GM21526 (cell line): Measurements from ENCODE around the gene TAF11L8.
"Not testable (repeated sequence)": the region's sequence is repeated elsewhere in the genome, so short reads cannot be mapped to it uniquely, and the experiment has no call there.

Experiments used
- ATAC-seq: cut with Tn5 transposase; IDR thresholded peaks from one replicate; pipeline ENCODE4 v1.9.1; 2021; ENCODE audit warnings: moderate library complexity; ENCODE audit not compliant: unreplicated experiment, low FRiP score

The TAF11L8 gene

DNA sequence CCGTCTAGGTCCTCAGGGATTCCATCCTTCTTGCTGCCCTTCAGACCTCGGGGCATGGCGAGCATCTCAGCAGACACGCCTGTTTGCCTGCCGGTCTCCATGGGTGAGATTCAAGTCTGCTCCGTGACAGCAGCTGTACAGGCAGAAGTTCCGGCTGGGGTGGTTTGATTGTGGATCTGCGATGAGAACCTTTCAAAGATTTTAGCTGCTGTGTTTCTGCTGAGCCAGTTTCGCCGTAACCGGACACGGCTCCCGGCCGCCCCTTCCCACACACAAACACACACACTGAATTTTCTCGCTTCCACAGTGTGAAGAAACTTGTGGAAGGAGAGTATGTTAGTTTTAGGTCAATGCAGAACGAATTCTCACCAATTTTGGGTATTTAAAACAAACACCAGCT is at the start of gene TAF11L8:
TSS of gene TAF11L8 (minus strand) at position 101 of the 400 bp plus-strand sequence.
- not testable (repeated sequence) for ATAC-seq

DNA sequence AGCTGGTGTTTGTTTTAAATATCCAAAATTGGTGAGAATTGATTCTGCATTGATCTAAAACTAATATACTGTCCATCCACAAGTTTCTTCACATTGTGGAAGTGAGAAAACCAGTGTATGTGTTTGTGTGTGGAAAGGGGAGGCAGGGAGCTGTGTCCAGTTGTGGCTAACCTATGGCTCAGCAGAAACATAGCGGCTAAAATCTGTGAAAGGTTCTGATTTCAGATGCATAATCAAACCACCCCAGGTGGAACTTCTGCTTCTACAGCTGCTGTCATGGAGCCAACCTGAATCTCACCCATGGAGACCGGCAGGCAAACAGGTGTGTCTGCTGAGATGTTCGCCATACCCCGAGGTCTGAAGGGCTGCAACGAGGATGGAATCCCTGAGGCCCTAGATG is 43.4 kb upstream of the TAF11L8 start, which contains the start of gene TAF11L14:
TSS of gene TAF11L14 (plus strand) at position 301 of the 400 bp plus-strand sequence.
- ATAC-seq: no peak

DNA sequence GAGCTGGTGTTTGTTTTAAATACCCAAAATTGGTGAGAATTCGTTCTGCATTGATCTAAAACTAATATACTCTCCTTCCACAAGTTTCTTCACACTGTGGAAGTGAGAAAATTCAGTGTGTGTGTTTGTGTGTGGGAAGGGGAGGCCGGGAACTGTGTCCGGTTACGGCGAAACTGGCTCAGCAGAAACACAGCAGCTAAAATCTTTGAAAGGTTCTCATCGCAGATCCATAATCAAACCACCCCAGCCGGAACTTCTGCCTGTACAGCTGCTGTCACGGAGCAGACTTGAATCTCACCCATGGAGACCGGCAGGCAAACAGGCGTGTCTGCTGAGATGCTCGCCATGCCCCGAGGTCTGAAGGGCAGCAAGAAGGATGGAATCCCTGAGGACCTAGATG is 41.0 kb upstream of the TAF11L8 start, which contains the start of gene TAF11L13:
TSS of gene TAF11L13 (plus strand) at position 301 of the 400 bp plus-strand sequence.
- ATAC-seq: not testable (repeated sequence)

DNA sequence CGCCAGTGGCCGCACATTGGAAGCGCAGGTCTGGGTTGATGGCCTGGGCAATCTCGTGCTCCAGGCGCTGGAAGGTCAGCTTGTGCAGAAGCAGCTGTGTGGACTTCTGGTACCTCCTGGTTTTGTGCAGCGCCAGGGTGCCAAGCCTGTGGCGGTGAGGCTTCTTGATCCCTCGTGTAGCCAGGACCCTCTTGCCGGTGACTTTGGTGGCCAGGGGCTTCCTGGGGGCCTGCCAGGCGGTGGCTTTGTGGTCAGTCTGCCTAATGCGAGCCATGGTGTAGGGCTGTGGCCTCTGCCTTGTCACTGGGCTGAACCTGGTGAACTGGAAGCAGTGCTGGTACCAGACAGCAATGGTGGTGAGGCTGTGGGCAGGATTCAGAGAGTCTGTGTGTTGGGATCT is 34.9 kb upstream of the TAF11L8 start:
- ATAC-seq: no peak

DNA sequence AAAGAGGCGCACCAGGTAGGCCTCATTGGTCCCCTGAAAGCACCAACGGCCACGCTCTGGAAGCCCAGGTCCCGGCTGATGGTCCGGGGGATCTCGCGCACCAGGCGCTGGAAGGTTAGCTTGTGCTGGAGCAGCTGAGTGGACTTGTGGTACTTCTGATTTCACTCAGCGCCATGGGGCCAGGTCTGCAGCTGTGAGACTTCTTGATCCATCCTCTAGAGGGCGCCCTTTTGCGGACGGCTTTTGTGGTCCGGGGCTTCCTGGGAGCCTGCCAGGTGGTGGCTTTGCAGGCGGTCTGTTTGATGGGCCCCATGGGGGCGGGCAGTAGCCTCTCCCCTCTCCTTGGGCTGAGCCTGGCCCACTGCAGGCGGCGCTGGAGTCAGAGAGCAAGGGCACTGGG is 29.9 kb upstream of the TAF11L8 start:
- no peak for ATAC-seq

DNA sequence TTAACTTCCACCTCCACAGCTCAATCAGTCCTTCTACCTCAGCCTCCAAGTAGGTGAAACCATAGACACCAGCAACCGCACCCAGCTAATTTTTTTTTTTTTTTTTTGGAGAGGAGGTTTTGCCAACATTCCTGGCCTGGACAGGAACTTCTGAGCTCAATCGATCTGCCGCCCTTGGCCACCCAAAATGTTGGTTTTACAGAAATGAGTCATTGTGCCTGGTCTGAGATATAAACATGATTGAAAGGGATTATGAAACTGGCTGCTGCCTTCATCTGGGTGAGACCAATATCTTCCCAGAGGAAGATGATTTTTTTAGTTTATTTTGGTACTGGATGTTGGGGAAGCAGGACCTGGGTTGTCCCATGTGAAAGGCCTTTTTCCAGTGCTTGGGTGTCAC is 28.6 kb upstream of the TAF11L8 start:
- ATAC-seq: no peak

DNA sequence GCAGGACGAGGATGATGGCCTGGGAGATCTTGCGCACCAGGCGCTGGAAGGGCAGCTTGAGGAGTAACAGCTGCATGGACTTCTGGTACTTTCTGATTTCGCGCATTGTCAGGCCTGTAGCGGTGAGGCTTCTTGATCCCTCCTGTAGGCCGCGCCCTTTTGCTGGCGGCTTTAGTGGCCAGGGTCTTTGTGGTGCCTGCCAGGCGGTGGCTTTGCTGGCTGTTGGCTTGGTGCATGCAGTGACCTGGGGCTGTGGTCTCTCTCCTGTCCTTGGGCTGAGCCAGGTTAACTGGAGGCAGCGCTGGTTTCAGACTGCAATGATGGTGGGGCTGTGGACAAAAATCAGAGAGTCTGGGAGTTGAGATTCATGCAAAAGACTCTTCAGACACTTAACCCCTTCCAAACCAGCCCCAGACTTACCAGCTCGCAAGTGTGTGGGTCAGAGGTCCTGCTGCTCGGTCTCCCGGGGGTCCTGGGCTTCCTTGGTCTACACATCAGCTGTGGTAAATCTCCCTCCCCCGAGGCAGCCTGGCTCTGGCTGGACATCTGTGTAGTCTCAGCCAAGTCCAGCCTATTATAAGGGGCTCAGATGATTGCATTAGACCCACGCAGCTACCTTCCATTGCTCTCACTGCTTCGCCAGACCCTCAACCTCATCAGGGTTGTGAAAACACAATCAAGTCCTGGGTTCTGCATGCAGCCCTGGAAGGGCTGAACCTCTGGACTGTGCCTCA is 24.3 kb upstream of the TAF11L8 start:
- no peak for ATAC-seq

DNA sequence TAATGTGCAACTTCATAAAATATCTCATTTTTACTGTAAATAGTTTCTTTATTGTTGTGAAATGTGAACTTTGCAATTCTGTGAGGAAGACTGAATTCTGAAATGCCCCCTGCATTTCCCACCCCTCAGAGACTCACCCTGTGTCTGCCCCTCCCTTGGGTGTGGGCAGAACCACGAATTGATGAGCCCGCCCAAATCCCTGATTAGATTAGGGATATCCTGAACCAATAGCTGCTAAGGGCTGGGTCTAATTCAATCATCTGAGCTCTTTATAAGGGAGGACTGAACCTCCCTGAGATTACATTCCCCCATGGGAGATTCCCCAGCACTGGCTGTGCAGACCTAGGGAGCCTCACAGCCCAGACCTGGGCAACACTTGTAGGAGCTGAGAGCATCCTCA is 19.3 kb upstream of the TAF11L8 start, which contains the start of gene TAF11L12:
TSS of gene TAF11L12 (plus strand) at position 301 of the 400 bp plus-strand sequence.
- ATAC-seq: not testable (repeated sequence)

DNA sequence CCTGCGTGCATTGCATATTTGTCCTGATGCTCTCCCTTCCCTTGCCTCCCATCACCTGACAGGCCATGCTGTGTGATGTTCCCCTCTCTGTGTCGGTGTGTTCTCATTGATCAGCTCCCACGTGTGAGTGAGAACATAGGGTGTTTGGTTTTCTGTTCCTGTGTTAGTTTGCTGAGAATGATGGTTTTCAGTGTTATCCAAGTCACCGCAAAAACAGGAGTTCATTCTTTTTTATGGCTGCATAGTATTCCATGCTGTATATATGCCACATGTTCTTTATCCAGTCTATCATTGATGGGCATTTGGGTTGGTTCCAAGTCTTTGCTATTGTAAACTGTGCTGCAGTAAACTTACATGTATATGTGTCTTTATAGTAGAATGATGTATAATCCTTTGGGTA is 16.7 kb upstream of the TAF11L8 start:
- ATAC-seq: not testable (repeated sequence)

DNA sequence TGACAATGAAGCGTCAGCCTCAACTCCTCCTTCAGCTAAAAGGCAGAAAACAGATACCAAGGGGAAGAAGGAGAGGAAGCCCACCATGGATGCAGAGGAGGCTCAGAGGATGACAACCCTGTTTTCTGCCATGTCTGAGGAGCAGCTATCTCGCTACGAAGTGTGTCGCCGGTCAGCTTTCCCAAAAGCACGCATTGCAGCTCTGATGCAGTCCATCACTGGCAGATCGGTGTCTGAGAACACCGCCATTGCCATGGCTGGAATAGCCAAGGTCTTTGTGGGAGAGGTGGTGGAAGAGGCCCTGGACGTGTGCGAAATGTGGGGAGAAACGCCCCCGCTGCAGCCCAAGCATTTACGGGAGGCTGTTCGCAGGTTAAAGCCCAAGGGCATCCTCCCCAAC is 14.2 kb upstream of the TAF11L8 start:
- no peak for ATAC-seq

DNA sequence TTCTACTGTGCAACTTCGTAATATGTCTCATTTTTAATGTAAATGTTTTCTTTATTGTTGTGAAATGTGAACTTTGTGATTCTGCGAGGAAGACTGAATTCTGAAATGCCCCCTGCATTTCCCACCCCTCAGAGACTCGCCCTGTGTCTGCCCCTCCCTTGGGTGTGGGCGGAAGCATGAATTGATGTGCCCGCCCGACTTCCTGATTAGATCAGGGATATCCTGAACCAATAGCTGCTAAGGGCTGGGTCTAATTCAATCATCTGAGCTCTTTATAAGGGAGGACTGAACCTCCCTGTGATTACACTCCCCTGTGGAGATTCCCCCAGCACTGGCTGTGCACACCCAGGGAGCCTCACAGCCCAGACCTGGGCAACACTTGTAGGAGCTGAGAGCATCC is 13.1 kb upstream of the TAF11L8 start, which contains the start of gene TAF11L11:
TSS of gene TAF11L11 (plus strand) at position 304 of the 400 bp plus-strand sequence.
- ATAC-seq: not testable (repeated sequence)

DNA sequence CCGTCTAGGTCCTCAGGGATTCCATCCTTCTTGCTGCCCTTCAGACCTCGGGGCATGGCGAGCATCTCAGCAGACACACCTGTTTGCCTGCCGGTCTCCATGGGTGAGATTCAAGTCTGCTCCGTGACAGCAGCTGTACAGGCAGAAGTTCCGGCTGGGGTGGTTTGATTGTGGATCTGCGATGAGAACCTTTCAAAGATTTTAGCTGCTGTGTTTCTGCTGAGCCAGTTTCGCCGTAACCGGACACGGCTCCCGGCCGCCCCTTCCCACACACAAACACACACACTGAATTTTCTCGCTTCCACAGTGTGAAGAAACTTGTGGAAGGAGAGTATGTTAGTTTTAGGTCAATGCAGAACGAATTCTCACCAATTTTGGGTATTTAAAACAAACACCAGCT is 7.0 kb upstream of the TAF11L8 start, which contains the start of gene TAF11L10:
TSS of gene TAF11L10 (minus strand) at position 101 of the 400 bp plus-strand sequence.
- ATAC-seq: not testable (repeated sequence)

DNA sequence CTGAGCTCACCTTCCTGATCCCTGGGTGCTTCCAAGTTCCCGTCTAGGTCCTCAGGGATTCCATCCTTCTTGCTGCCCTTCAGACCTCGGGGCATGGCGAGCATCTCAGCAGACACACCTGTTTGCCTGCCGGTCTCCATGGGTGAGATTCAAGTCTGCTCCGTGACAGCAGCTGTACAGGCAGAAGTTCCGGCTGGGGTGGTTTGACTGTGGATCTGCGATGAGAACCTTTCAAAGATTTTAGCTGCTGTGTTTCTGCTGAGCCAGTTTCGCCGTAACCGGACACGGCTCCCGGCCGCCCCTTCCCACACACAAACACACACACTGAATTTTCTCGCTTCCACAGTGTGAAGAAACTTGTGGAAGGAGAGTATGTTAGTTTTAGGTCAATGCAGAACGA is 3.5 kb upstream of the TAF11L8 start, which contains the start of gene TAF11L9:
TSS of gene TAF11L9 (minus strand) at position 140 of the 400 bp plus-strand sequence.
- not testable (repeated sequence) for ATAC-seq

DNA sequence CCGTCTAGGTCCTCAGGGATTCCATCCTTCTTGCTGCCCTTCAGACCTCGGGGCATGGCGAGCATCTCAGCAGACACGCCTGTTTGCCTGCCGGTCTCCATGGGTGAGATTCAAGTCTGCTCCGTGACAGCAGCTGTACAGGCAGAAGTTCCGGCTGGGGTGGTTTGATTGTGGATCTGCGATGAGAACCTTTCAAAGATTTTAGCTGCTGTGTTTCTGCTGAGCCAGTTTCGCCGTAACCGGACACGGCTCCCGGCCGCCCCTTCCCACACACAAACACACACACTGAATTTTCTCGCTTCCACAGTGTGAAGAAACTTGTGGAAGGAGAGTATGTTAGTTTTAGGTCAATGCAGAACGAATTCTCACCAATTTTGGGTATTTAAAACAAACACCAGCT is 5.1 kb downstream of the TAF11L8 start, which contains the start of gene TAF11L7:
TSS of gene TAF11L7 (minus strand) at position 101 of the 400 bp plus-strand sequence.
- ATAC-seq: not testable (repeated sequence)
